LNCaP clone FGC (cell line): Measurements from ENCODE around the gene ARHGAP22.

Source experiments
- DNase-seq: peaks from one replicate; pipeline ENCODE4 v3.0.0-alpha.2; 2011; ENCODE audit warnings: low read depth
- H3K4me3 ChIP-seq: 2 replicates; pipeline ENCODE4 v1.5.1; 2011; ENCODE audit warnings: mild to moderate bottlenecking, low read depth, low read length, control low read depth
- TF ChIP-seq, protein P1 (sequence below): IDR thresholded peaks from 2 replicates; pipeline ENCODE4 v1.5.1; 2012; ENCODE audit warnings: mild to moderate bottlenecking; ENCODE audit not compliant: control insufficient read depth, insufficient read depth; ENCODE audit errors: extremely low read depth

The ARHGAP22 gene

DNA sequence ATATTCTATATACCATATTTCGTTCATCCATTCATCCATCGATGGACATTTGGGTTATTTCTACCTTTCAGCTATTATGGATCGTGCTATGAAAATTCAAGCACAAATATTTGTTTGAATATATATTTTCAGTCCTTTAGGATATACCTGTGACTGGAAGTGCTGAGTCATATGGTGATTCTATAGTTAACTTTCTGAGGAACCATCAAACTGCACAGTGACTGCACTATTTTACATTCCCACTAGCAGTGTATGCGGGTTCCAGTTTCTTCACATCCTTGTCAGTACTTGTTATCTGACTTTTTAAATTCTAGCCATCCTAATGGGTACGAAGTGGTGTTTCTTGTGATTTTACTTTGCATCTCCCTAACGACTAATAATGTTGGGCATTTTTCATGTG is 194.4 kb downstream of the ARHGAP22 start:
- TF ChIP-seq, protein P1, sequence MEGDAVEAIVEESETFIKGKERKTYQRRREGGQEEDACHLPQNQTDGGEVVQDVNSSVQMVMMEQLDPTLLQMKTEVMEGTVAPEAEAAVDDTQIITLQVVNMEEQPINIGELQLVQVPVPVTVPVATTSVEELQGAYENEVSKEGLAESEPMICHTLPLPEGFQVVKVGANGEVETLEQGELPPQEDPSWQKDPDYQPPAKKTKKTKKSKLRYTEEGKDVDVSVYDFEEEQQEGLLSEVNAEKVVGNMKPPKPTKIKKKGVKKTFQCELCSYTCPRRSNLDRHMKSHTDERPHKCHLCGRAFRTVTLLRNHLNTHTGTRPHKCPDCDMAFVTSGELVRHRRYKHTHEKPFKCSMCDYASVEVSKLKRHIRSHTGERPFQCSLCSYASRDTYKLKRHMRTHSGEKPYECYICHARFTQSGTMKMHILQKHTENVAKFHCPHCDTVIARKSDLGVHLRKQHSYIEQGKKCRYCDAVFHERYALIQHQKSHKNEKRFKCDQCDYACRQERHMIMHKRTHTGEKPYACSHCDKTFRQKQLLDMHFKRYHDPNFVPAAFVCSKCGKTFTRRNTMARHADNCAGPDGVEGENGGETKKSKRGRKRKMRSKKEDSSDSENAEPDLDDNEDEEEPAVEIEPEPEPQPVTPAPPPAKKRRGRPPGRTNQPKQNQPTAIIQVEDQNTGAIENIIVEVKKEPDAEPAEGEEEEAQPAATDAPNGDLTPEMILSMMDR, result no peak
- no peak overlapping the region for H3K4me3 ChIP-seq
- no peak for DNase-seq

DNA sequence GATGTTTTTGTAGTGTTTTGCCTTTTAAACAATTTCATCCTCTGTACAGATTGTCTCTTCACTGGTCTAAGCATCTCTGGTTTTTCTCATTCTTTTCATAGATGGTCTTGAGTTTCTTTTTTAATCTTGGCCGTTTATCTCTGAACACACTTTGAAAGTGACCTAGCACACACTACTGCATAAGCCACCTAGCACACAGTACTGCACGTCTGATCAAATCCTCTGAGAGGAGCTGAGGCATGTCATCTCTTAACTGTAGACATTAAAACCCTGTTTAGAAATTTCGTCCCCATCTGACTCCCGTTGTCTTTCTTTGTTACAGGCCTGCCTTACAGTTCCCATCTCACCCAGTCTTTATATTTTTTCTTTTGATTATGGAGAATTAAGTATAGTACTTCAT is 198.2 kb downstream of the ARHGAP22 start:
- H3K4me3 ChIP-seq, result no peak overlapping the region
- no peak for DNase-seq
- TF ChIP-seq, protein P1, result no peak

DNA sequence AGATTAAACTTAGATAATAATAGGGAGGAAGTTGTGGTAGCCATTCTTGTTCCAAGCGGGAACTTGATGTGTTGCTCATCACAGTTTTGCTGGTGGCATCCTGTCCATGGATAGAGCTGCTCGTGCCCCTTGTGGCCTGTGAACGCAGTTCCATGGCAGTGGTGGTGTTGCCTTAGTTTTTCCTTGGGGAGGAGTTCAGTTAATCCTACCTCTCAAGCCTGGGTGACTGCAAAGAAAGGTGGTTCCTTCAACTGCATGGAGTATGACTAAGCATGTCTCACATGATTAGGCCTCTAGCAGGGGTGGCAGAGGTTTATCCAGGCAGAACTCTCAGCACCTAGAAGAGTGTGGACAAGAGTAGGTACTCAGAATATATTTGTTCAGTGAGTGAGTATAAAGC is 198.7 kb downstream of the ARHGAP22 start:
- no peak for DNase-seq
- no peak overlapping the region for H3K4me3 ChIP-seq
- TF ChIP-seq, protein P1, result no peak

DNA sequence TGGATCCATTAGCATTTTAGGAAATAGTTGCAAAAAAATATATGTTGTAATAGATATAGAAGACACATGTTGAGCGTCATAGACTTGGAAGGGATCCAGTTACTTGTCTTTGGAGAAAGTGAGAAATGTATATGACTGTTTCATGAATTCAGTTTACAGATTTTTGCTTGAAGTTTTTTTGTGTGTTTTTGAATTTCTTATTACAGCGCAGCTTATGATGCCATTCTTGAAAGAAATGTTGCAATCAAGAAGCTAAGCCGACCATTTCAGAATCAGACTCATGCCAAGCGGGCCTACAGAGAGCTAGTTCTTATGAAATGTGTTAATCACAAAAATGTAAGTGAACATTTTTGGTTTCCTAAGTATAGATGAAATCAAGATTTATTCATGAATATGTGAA is 200.2 kb downstream of the ARHGAP22 start:
- no peak for DNase-seq
- TF ChIP-seq, protein P1, result no peak
- no peak overlapping the region for H3K4me3 ChIP-seq

DNA sequence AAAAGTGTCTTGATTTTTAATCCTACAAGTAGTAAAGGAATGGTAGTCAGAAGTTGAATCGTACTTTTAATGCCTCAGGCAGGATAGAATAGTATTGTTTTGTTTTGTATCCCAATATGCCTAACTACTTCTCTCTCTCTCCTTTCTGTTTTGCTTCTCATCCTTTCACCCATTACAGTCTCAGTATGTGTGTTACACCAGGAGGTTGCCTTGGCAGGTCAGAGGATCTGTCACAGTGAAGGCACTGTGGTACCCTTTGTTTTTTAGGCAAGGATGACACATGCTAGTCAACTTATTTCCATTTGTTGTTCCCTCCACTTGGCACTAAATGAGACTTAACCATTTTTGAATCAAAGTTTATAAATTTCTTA is 204.0 kb downstream of the ARHGAP22 start:
- H3K4me3 ChIP-seq, result no peak overlapping the region
- TF ChIP-seq, protein P1, result no peak
- no peak for DNase-seq

DNA sequence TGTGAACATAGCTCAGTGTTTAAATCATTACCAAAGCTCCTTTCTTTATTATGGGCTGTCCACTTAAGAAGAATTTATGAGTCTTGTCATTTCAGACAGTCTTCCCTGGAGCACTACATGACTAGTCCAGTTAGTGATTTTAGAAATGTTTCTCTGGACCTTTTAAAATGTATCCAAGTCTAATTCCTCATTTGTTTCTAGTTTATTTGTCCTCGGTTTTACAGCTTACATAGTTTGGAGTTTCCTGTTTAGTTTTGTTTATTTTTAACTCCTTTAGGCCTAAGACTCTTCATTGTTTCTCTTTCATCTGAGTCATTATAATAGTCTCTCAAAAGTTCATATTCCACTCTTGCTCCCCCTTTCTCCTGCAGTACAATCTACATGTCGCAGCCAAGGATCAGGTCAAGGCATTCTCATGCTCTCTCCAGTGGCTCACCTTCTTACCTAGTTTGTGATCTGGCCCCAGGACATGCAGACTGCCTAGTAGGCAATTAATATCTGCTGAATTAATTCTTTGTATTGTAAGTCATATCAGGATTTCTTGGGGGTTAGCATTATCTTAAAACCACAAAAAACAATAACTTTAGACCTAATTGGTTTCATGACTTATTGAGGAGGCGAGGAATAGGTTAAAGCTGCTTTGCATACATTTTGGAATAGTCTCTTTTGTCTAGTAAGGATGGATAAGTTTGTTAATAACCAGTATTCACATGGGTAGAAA is 204.6 kb downstream of the ARHGAP22 start:
- H3K4me3 ChIP-seq, result no peak overlapping the region
- no peak for DNase-seq
- TF ChIP-seq, protein P1, result no peak

DNA sequence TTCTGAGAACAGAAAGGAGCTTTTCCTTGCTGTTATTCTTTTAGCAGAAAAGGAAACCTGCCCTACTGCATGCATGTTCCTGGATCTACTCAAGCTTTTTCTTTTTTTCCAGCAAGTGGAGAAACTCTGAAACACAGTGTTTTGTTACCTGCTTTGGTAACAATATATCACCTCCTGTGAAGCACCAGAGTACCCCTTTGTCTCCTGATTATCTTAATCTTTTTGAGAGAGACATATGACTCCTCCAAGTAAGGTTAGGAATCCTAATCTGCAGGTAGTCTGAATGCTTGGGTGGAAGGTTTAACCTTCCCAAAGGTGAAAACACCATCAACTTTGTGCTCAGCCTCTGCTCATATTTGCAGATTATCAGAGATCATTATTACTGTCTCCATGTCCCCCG is 205.3 kb downstream of the ARHGAP22 start:
- TF ChIP-seq, protein P1, result no peak
- DNase-seq, result no peak
- H3K4me3 ChIP-seq, result no peak overlapping the region
